Activated CD4-positive, alpha-beta T cell treated with anti-CD3 and anti-CD28 coated beads, Interleukin-2, amount 50 U/mL, for 1 hour (primary cell): ENCODE measurements around the gene AVEN.

Experiments used
- DNase-seq: peaks from one replicate; pipeline ENCODE4 v3.0.0-alpha.2; 2020

The AVEN gene

DNA sequence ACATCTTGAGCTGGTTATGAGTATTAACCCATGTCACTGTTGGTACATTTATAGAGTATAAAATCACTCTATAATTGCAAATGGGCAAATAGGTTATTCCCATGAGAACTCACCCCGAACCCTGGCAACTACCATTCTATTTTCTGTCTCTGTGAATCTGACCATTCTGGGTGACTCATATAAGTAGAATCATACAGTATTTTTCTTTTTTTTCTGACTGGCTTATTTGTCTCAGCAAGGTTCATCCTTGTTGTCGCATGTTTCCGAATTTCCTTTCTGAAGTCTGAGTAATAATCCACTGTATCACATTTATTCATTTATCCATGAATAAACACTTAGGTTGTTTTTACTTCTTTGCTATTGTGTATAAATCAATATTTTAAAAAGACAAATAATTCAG is 130.6 kb downstream of the AVEN start:
- no peak for DNase-seq

DNA sequence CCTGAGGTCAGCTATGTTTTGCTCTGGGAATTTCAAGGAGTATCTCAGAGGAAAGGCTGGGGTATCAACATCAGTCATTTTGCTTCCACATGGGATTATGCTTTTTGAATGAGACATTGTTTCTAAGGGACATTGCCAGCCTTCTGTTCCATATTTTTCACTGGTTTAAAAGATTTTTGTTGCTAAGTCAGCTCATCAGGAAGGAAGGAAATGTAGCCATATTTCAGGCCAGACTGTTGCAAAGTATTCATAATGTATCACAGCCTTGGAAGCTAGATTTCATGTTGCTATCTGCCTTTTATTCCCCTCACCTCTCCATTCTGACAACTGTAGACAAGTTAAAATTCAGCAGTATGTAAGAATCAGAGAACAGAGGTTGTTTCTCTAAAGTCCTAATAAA is 131.7 kb downstream of the AVEN start:
- DNase-seq: no peak

DNA sequence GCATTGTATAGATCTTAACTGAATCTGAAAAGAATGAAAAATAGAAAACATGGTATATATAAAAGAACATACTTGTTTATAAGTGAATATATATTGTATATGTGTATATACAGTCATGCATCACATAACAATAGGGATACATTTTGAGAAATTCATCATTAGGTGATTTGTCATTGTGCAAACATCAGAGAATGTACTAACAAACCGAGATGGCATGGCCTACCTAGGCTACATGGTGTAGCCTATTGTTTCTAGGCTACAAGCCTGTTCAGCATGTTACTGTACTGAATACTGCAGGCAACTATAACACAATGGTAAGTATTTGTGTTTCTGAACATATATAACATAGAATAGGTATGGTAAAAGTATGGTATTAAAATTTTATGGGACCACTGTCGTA is 135.3 kb downstream of the AVEN start:
- no peak for DNase-seq

DNA sequence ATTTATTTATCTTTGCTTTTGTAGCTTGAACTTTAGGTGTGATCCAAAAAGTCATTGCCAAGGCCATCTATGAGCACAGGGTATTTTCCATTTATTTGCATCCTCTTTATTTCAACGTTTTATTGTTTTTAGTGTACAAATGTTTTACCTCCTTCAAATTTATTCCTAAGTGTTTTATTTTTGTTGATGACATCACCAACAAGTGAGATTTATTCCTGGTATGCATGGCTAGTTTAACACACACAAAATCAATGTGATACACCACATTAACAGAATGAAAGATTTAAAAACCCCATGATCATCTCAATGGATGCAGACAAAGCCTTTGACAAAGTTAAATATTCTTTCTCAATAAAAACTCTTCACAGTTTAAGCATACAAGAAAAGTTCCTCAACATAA is 137.0 kb downstream of the AVEN start:
- DNase-seq: no peak

DNA sequence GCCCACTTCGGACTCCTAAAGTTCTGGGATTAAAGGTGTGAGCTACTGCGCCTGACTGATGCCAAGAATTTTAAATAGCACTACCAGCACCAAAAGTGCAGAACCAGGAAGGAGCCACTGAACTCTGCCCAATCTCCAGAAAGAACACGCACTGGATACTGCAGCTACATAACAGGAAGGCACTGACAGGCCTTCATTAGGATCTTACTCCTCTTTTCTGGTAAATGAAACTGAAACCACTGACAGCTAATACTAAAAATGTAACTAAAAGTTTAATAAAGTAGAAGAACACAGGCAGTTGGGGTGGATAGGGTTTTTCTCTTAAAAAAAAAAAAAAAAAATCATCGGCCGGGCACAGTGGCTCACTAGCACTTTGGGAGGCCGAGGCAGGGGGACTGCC is 144.8 kb downstream of the AVEN start:
- no peak for DNase-seq

DNA sequence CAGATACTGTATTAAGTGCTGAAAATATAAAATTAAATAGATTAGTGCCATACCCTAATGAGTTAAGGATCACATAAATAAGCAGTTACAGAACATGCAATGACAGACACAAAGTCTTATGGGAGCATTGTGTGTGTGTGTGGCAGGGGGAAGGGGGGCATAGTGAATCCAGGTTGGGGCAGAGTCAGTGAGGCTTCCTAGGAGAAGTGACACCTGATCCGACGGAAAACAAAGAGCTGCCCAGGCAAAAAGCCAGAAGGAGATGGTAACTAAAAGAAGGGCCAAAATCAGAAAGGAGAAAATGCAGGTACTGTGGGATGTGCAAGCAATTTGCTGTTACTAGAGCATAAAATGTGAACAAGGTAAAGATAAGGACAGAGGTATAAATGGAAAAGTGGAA is 150.8 kb downstream of the AVEN start:
- DNase-seq: no peak

DNA sequence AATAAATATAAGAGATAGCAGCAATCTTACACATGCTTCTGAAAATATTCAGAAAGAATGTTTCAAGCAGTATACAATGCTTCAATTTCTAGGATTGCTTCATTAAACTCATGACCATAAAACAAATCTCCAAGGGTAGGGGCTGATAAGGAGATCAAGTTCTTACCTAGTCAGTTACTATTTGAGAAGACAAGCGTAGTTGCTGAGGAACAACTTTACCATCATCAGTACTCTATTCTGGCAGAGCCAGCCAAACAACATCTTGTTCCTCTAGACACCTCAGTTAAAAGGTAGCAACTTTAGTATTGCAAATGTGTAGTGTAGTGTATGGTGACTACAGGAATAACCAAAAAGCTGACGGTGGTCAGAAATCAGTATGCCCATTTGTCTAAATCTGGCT is 156.1 kb downstream of the AVEN start:
- DNase-seq: no peak

DNA sequence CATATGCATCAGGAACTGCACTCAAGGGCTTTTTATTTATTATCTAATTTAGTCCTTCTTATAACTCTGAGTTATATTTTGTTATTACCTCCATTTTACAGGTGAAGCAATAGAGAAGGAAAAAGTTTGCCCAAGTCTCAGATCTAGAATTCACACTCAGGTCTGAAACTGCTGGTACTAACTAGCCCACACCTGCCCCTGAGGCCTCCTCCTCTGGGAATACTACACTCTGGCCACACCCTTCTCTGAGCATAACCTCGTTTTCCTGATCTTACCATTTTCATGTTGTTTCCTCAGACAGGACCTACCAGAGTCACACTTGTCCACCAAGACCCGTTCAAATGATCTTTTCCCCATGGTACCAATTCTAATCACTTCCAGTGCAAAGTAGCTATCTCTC is 164.8 kb downstream of the AVEN start:
- no peak for DNase-seq

DNA sequence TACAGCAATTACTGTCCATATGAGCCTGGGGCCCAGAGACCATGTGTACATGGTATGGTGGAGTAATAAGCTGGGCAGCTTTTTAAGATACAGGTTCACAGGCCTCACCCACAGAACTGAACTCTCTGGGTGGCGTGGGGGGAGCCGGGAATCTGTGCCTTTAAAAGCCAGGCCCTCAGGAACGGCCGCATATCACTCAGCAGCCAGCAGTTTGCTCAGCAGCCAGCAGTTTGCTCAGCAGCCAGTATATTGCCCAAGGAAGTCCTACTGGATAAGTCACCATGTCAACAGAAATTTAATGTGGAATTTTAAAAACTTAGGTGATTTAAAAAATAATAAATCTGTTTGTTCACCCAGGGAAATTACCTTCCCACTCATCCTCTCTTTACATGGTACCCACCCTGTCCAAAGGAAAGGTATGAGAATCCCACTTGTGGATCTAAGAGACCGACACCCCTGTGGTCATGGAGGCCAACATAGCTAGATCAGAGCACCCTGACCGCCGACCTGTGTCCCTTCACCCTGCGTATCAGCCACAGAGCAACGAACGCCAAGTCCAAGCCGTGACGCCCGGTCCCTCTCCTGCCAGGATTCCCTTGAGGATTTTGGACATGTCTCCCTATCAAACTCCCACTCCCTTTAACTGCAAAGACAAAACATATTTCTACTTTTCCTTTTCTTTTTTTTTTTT is 166.4 kb downstream of the AVEN start:
- no peak for DNase-seq

DNA sequence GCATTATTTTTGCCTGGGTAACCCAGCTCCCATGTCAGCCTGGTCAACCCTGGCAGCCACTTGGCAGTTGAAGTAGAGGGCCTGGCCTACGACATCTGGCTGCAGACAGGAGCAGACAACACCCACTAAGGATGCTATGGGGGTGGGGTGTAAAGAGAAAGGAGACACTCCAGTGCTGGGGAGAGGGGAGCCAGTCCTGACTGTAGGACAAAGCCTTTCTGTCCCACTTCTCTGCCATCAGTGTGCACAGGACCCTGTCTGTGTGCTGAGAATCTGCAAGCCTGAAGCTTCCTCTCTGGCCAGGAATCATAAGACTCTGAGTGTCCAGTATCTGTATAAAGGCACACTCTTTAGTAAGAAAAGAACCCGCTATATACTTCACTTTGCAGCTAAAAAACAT is 167.0 kb downstream of the AVEN start:
- DNase-seq: no peak

DNA sequence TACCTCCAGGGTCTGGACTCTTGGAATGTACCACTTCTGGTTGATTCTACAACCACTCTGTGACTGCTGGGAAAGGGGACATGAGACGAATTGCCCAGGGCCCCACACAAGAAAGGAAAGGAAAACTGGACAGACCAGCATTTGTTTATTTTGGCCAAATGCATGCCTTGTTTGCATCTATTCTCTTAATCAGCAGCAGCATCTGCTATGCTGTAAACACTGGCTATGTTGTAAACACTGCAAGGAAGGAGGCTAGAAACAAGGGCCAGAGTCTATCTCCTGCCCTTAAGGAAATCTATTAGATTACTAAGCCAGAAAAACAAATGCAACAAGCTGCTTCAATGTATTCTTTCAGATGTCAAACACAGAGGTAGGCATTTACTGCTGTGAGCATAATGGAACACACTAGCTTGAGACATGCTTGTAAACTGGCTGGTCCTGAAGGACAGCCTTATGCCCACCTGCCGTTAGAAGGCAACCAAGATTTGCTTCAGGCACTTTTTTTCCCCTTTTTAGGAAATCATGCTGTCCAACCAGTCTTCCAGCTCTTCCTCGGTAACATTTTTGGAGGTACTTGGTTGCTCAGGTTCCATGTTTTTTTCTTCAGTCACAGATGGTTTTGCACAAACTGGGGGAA is 172.8 kb downstream of the AVEN start:
- no peak for DNase-seq

DNA sequence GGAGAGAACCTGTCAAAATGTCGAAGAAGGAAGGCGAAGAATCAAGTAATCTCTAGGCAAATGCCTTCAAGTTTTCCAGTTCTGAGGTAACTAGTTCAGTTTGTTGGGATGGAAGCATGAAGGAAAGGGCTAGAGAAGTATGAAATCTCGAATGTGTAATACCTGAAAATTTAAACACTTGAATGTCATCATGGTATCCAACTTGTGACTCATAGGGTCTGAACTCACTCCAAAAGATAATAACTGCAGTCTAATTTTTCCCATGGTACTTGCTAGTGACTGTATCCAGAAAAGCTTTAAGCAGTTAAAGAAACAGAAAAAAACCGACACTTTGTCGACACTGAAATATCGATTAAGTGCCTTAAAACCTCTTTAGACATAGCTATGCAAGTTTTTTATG is 173.6 kb downstream of the AVEN start:
- DNase-seq: no peak

DNA sequence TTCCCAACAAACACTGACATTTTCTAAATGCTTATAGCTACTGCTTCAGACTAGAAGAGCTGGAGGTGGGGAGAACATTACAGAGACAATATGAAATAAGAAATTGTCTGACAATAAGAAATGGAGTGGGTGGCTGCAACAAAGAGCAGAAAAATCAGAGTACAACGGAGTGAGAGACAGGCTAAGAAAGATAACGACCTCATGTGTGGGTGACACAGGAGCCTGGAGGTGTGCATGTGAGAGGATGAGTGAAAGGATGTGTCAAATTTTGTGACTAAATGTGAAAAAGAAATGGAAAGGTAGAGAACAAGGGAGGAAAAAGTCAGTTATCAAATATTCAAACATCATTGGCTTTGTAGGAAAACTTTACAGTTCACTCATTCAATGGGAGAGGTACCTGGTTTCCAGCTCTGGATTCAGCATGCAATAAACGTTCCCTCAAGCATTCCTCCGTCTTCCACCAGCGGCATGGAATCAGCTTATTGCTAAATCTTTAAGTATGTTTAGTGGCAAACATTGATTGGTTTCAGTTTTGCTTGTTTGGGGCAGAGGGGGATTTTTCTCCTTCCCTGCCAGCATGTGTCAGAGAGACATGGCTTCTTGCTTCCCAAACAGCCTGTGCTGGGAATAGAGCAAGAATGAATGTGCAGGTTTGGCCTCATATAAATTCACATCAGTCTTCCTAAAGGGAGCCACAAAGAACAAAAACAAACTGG is 174.5 kb downstream of the AVEN start:
- no peak for DNase-seq

DNA sequence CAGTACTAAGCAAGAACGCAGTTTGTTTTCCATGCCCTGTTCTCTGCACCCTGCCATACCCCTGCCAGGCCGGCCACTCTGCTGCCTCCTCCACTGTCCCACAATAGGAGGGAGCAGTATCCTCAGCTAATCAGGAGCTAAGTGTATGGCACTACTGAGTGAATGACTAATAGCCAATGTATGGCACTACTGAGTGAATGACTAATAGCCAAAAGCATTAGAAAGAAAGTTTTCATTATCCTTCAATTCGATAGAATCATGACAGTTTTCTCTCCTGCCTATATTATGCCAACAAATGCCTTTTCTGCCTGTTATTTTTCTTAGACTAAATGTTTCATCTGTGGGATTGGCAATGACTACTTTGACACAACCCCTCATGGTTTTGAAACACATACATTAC is 178.2 kb downstream of the AVEN start:
- no peak for DNase-seq

DNA sequence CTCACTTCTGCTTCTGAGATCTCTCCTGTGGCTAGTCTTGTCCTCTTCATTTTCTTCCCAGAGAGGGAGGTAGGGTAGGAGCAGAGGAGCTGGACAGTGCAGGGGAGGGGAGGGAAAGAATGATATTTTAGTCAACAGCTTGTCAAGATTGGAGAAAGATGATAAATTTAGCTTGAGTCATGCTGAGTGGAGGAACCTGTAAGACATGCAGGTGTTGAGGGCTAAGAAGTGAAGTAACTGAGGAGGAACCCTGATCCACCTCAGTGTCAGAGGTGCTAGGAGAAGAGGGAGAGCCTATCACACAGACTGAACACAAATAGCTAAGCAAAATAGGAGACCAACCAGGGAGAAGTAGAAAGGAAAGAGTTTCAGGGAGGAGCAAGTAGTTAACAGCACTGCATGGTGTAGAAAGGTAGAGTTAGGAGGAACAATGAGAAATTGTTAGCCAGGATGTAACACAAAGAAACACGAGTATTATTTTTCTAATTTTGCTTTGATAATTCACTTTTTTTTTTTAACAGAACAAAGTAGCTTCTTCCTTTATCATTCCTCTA is 178.9 kb downstream of the AVEN start:
- DNase-seq: no peak

DNA sequence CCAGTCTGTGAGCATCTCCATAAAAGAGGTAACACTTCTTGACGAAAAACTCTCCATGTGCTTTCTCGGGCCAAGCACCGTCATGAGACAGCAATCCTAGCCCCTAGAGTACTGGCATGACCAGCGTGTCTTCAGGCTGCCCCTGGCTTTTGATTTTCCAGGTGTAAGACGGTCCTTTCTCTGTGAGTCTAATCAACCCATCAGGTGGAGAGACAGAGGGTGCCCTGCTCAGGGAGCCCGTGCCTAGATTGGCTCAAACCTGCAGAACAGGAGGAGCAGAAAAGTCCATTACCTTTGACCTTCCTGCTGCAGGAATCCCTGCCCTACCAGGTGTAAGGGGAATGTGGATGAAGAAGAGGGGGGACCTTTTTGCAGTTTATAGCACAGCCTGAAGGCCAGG is 180.2 kb downstream of the AVEN start:
- DNase-seq: no peak

DNA sequence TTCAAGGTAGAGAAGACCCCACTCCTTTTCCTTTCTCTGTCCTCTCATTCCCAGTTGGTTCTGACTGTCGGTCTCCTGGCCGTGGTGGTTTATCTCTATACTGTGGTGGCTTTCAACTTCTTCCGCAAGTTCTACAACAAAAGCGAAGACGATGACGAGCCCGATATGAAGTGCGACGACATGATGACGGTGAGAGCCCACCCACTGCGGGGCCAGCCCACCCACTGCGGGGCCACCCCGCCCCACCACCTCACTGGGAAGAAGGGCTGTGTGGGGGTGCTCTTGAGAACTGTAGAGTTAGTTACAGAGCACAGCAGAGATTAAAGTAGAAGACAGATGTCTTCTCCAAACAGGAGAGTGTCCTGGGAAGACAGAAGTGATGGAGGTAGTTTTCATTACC is 181.3 kb downstream of the AVEN start:
- DNase-seq: no peak

DNA sequence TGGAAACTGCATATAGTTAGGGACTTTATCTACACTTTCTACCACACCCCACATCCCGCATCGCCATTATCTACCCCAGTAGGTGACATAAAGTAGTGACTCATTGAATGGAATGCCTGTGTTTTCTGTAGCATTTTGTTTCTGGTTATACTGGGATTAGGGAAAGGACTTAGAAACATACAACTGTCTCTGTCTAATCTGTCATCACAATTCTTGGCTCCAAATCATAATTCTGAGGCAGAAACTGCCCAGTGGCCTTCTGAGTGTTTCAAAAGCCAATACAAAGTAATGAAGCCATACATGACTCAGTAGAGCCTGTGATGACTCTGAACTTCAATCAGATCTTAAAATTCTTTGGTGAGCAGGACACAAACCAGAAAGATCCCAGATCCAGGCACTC is 186.4 kb downstream of the AVEN start:
- DNase-seq: no peak

DNA sequence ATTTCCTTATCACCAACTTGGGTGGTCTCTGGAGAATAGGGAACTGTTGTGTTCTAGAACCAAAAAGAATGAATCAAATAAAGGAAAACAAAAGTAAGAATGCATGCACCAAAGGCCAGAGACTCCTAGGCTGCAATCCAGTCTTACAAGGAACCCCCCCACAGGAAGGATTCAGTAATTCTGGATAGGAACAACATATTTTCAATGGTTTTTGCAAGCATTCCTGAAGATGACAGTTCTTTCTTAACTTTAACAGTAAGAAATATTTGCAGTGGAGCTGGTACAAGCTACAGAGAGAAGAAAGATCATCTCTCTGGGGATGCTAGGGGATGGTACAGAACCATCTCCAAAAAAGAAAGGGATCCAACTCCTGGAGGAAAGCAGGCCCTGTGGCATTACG is 186.9 kb downstream of the AVEN start:
- no peak for DNase-seq

DNA sequence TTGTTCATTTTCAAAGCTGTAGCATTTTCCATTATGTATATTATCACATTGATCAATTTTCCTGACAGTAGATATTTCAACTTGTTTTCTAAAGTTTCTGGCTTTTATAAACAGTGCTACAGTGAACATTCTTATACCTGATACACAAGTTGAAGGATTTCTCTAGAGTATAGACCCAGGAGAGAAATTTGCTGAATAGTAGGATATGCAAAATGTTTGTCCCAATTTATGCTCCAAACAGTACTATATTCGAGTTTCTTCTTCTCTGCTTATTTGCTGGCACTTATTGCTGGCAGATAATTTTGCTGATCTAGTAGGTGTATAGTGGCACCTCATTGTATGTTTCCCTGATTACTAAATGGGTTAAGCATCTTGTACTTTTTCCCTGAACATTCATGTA is 187.9 kb downstream of the AVEN start:
- DNase-seq: no peak

DNA sequence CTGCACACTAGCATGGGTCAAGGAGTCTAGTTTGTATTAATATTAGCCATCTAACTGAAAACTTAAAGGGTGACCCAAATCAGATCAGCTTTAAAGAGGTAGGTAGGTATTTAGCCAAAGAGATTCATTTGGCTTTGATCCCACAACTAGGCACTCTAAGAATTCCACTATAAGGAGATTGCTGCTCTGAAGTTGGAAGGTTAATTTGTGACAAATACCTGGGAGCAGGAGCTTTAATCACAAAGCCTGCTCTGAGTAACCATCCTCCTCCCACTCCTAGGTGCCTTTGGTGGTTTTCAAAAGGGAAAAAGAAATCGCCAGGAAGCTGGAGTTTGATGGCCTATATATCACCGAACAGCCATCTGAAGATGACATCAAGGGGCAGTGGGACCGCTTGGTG is 191.0 kb downstream of the AVEN start:
- DNase-seq: no peak

DNA sequence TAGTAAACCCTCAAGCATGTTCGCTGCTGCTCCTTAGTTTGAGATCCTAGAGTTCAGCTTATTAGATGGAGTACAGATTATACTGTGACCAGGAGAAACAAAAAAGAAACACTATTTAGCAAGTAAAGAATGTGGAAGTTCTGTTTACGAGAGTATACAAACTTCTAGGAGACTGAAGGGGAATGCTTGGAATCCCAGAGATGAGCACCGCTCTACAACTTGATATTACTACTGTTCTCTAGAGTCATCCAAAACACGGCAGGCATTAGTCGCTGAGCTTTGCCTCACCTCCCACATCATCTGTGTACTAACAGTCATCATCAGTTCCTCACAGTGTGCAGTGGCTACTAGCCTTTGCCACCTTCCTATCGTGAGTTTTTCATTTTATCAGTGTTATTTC is 192.1 kb downstream of the AVEN start:
- no peak for DNase-seq

DNA sequence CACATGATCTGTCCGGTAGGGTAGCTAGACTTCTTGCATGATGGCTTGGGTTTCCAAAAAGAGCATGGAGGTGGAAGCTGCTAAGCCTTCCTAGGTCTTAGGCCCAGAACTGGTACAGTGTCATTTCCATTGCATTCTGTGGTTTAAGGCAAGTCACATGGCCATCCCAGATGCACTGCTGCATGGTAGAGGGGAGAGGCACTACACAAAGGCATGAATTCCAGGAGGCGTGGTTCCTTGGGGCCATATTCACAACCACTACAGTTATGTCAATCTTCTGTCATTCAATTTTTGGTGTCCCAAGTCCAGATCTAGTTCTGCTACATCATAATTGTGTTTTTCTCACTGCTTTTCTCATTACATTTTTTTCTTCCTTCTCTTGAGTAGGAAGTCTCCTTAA is 192.9 kb downstream of the AVEN start:
- DNase-seq: no peak

DNA sequence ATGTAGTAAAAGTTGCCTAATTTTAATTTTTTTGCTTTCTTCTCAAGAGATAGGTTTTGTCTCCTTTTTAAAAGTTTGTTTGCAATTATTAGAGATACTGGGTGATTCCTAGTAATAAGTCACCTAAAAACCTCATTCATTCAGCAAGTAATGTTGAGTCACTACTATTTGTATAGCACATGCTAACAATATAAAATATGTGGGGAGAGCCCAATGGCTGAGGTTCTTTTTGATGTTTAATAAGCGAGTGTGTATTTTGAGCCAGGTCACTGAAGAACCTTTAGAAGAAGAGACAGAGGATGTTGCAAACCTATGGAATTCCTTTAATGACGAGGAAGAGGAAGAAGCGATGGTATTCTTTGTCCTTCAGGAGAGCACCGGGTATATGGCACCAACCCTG is 194.4 kb downstream of the AVEN start:
- no peak for DNase-seq
